ENCODE results near the gene PDSS1.
"Not testable (repeated sequence)": the region's sequence is repeated elsewhere in the genome, so short reads cannot be mapped to it uniquely, and the experiment has no call there.

Gene PDSS1, protein sequence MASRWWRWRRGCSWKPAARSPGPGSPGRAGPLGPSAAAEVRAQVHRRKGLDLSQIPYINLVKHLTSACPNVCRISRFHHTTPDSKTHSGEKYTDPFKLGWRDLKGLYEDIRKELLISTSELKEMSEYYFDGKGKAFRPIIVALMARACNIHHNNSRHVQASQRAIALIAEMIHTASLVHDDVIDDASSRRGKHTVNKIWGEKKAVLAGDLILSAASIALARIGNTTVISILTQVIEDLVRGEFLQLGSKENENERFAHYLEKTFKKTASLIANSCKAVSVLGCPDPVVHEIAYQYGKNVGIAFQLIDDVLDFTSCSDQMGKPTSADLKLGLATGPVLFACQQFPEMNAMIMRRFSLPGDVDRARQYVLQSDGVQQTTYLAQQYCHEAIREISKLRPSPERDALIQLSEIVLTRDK

GRCh38 chr10:26697163-26697921 is at the start of gene PDSS1:
Gene PDSS1, plus strand, starts transcription at chr10:26697701. Its CDS starts 11 bp downstream, at chr10:26697712.
- peak; percentile 45 to 57 for DNase-seq (ENCODE audit: low read depth in 2 of 2)

DNA sequence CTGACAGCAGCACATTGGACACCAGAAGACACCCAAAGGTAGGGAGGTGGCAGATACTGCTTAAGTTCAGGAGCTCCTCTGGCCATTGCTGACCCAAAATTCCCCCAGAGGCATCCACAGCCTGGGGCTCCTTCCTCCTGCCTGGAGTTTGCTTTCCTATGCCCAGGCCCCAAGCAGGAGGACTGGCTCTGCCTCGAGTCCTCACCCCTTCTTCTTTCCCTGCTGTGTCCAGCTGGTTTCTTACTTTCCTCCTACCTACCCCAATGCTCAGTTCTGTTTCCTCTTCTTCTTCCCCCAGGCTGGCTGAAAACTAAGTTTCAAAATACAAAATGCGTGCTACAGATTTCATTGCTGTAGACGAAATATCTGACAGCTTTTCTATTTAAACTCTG is 49.3 kb upstream of the PDSS1 start:
- not testable (repeated sequence) for DNase-seq (ENCODE audit: low read depth in 2 of 2)

- DNase-seq (ENCODE audit: low read depth in 2 of 2), result no peak
These were observed 47.1 kb upstream of the PDSS1 start for GRCh38 chr10:26650406-26650805.

DNA sequence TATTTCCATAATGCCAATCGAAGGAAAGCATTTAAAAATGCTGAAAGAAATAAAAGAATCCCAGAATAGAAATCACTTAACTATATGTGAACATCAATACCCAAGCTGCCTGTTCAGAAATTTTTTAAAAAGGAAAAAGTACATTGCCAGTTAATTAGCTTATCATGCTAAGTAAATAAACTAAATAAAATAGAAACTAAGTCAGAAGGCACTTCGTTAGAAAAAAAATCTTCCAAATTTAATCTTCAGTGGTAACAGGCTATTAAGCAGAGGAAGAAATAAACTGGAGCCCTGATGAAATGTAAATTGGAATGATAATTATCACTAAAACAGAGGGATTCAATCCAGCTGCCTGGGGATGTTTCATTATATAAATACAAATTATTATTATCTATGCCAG is 46.0 kb upstream of the PDSS1 start:
- DNase-seq (ENCODE audit: low read depth in 2 of 2), result not testable (repeated sequence)

DNA sequence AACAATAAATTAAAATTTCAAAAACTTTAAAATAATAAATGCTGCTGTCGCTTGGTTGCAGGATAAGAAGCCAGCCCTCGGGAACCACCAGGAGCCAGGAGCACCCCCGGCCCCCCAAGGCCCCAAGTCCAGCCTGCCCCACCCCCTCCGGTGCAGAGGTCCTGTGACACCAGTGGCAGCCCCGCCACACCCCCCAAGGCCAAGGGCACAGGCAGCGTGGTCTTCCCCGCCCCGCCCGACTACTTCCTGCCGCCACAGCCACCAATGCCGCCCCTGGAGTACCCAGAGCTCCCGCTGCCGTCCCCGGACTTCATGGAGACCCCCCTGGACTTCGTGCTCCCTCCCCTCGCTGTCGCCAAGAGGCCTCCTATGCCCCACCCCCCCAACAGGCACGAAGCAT is 44.5 kb upstream of the PDSS1 start:
- DNase-seq (ENCODE audit: low read depth in 2 of 2), result no peak

DNA sequence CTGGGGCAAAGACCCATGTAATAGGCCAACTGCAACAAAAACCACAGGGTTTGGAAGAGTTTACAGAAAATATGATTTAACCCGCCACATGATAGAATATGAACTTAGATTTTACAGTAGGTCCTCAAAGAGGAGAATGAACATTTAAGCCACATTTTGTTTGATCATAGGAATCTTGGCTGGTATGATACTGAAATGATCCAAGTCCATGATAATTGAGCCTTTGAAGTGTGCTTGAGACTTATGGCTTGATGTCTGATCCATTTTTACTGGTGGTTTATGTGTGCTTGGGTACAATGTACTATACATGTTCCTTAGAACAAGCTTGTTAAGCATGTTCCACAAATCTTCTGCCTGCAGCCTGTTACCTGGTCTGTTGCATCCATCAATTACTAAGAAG is 41.8 kb upstream of the PDSS1 start:
- no peak for DNase-seq (ENCODE audit: low read depth in 2 of 2)

GRCh38 chr10:26662864-26663263 is 34.6 kb upstream of the PDSS1 start:
- DNase-seq (ENCODE audit: low read depth in 2 of 2), result no peak

DNA sequence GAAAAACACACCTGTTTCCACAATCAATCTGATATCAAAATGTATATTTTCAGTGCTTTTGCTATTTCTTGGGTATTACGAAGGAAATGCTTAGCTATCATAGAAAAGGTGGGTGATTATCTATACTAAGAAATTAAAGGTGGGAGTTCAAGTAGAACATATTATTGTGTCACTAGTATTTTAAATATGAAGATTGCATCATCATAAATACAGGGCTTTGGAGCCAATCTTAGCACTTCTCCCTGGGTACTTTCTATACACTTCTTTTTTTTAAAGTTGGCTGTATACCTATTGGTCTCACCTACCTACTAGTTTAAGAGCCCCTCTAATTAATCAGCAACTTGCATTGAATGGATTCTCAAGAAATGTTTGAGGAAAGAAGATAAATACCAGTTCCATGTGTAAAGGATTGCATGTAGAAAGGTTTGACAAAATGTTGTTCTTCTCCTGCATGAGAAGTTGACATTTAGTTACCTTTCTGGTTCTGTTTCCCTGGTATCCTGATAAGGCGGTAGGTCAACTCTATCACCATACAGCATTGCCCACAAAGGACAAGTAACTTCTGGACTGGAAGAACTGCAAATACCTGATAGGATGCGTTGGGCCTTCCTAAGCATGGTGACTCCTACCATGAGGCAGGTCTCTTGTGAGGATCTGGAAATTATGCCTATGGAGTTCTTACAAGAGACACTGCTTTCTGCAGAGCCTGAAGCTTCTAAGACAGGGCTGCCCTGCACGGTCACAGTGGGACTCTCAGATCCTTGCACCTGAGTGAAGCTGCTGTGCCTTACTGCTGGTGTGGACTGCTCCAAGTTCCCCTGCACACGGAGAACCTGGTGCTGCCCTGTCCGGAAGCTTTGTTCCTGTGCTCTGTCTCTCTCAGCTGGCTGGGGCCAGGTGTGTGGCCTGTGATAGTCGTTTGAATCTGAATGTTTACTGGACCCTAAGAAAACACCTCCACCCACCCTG is 32.1 kb upstream of the PDSS1 start:
- DNase-seq (ENCODE audit: low read depth in 2 of 2), result no peak

- DNase-seq (ENCODE audit: low read depth in 2 of 2), result no peak
These were observed 21.6 kb upstream of the PDSS1 start for GRCh38 chr10:26675873-26676257.

GRCh38 chr10:26679588-26679987 is 17.9 kb upstream of the PDSS1 start:
- no peak for DNase-seq (ENCODE audit: low read depth in 2 of 2)

- no peak for DNase-seq (ENCODE audit: low read depth in 2 of 2)
These were observed 16.4 kb upstream of the PDSS1 start for GRCh38 chr10:26681076-26681475.

DNA sequence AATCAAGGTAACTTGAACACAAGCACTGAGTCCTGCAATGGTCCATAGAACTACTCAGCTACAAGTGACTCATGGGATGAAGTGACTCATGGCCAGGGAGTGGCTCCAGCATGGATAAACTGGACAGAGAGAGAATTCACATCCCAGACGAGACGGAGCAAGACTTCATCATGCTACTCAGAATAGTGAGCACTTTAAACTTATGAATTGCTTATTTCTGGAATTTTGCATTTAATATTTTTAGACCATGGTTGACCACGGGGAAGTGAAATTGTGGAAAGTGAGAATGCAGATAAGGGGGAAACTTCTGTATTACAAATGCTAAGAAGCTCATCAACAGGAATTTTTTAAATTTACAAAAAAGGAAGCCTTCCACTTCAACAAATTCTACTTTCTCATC is 15.5 kb upstream of the PDSS1 start:
- DNase-seq (ENCODE audit: low read depth in 2 of 2), result not testable (repeated sequence)

DNA sequence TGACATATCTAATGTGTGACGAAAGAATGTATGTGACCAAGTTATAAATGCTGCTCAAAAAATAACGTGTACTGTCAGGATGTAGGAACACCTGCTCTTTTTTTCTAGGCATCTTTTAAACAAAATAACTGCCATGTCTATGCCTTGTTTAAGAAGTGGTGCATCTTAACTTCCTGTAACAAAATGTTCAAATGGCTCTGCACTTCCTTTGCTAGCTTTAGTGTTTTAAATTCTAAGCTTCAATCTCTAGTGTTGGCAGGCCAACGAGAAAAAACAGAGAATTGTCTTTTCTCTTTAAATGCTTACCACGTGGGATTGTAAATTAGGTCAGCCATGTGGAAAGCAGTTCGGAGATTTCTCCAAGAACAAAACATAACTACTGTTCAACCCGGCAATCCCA is 14.6 kb upstream of the PDSS1 start:
- DNase-seq (ENCODE audit: low read depth in 2 of 2), result no peak

- not testable (repeated sequence) for DNase-seq (ENCODE audit: low read depth in 2 of 2)
These were observed 12.7 kb upstream of the PDSS1 start for GRCh38 chr10:26684667-26685264.

GRCh38 chr10:26685441-26685840 is 12.1 kb upstream of the PDSS1 start:
- no peak for DNase-seq (ENCODE audit: low read depth in 2 of 2)

GRCh38 chr10:26689399-26689798 is 8.1 kb upstream of the PDSS1 start:
- no peak for DNase-seq (ENCODE audit: low read depth in 2 of 2)

DNA sequence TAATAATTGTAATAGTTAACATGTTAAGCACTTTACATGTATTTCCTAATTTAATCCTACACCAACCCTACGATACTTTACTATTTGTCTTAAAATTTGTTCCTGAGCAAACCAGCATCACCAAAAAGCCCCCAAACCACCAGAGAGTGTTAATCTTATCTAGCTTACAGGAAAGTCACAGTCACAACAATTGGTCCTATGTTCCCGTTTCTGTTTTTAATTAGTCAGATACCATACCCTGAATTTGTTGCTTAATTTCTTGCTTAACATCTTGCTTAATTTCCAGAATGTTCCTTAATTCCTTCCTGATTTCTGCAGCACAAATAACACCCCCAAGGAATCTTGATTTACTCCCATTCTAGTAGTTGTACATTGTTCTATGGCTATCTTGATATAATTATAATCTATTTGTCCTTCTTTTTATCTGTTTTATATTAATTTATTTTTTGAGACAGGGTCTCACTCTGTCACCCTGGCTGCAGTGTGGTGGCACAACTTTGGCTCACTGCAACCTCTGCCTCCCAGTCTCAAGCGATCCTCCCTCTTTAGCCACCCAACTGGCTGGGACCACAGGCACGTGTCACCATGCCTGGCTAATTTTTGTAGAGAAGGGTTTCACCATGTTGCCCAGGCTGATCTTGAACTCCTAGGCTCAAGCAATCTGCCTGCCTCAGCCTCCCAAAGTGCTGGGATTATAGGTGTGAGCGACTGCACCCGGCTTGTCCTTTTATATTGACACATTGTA is 6.6 kb upstream of the PDSS1 start:
- DNase-seq (ENCODE audit: low read depth in 2 of 2), result no peak

DNA sequence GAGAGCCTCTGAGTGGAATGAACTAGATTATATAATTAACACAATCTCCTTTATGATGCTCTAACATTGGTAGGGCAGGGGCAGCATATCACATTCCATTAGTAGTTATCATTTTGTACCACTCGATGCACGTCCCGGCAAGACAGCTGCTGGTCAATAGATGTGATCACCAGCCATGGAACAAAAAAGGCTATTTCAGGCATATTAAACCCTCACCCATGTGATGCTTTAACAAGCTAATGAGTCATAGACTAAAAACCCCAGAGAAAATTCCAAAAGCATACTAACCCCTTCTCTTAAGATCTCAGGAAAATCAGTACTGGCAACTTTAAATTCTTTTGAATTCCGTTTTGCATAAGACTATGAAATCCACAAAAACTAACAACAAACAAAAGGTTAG is 3.0 kb upstream of the PDSS1 start:
- DNase-seq (ENCODE audit: low read depth in 2 of 2), result not testable (repeated sequence)

- no peak for DNase-seq (ENCODE audit: low read depth in 2 of 2)
These were observed 727 bp upstream of the PDSS1 start for GRCh38 chr10:26696786-26697162.

DNA sequence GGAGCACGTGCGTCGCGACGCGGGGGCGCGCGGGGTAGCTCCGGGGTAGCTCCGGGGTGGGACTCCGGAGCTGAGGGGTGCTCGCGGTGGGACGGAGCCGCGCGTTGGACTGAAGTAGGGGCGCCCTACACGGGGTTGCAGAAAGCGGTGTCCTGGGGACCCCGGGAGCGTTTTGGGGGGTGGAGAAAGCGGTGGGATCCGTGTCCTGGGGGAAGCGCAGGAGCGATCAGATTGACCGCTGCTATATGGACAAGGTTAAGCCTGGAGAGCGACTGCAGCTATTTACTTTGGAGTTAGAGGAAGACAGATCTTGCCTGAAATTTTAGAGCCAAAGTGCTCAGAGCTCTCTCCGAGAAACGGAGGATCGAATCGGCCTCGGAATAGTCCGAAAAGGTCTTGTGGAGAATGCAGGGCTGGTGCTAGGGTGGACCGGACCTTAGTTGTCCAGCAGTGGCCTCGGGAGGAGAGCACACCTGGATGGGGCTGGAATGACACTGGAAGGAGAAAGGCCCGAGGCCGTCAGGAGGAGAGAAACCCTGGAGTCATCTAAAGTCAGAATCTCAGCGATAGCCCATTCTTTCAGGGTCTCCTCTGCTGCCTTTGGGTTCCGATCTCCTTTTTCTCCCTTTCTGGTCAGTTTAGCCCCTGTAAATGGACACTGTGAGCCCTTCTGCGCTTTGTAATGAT is 564 bp downstream of the PDSS1 start:
- DNase-seq (ENCODE audit: low read depth in 2 of 2), result no peak

Data from stimulated activated CD8-positive, alpha-beta memory T cell treated with anti-CD3 and anti-CD28 coated beads, Interleukin-7, amount 100 ng/mL, for 4 hours (primary cell).